ENCODE measurements around the gene OPA1.

DNA sequence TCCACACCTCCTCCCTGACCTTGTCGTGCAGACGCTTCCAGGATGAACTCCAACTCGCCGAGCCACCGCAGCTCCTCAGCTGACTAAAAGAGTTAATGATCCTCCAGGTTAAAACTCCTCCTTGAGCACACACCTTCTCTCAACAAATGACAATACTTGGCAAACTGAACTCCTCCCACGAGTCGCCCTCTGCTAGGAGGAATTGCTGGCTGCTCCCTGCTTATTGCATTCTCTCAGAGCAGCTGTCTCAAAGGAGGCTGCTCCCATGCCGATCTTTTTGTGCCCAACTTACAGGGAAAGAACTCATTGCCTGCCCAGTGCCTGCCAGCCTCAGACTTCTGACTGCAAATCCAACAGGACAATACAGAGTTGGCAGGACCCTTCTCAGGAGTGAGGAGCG, 38.2 kb upstream of the OPA1 start, which contains the start of gene ATP13A4:
- TF ChIP-seq POLR2A (IDR thresholded peaks at IDR 0.05; ENCODE audit: low read depth, low read length) (no peak), POU2F2 (IDR thresholded peaks at IDR 0.05; ENCODE audit: low read depth, low read length) (no peak), TAF1 (IDR thresholded peaks at IDR 0.05; ENCODE audit: low read depth, low read length) (no peak), SPI1 (IDR thresholded peaks at IDR 0.05; ENCODE audit: low read depth, low read length) (no peak)

All from GM12891 (cell line).